Calu3 (cell line): ENCODE results near the gene OR52A5. TPM values are rescaled to one million over a fixed set of nuclear protein-coding genes. Genes with fewer than 3 reads are reported as not detected.

ENCODE experiments used
- BruUV-seq: library from RNA; stranded (reverse); fragments of 400-500 nt; replicated peaks from 2 replicates; lab custom pipeline; 2021; lab: Mats Ljungman, UMichigan
- CTCF ChIA-PET: fragments of 300-600 bp; sonication (Branson Sonifier 250); formaldehyde crosslinking; loops from one replicate; lab custom pipeline; 2022; ENCODE audit warnings: antibody characterized with exemption; lab: Charles Lee
- DNase-seq: peaks from one replicate; pipeline ENCODE4 v3.0.0; 2022
- H3K27ac Mint-ChIP-seq: one replicate; pipeline ENCODE4 v1.8.0; 2022; ENCODE audit warnings: mixed read lengths; ENCODE audit not compliant: unreplicated experiment
- H3K27me3 Mint-ChIP-seq: one replicate; pipeline ENCODE4 v1.8.0; 2022; ENCODE audit warnings: mixed read lengths; ENCODE audit not compliant: unreplicated experiment
- H3K36me3 Mint-ChIP-seq: one replicate; pipeline ENCODE4 v1.8.0; 2022; ENCODE audit warnings: mild to moderate bottlenecking, moderate library complexity, mixed read lengths; ENCODE audit not compliant: insufficient read depth, unreplicated experiment
- H3K4me1 Mint-ChIP-seq: one replicate; pipeline ENCODE4 v1.8.0; 2022; ENCODE audit warnings: mild to moderate bottlenecking, low read depth, mixed read lengths; ENCODE audit not compliant: unreplicated experiment
- H3K4me3 Mint-ChIP-seq: one replicate; pipeline ENCODE4 v1.8.0; 2022; ENCODE audit warnings: mild to moderate bottlenecking, low read depth, moderate library complexity, mixed read lengths; ENCODE audit not compliant: unreplicated experiment
- H3K9me3 Mint-ChIP-seq: one replicate; pipeline ENCODE4 v1.8.0; 2022; ENCODE audit warnings: low read depth, mixed read lengths; ENCODE audit not compliant: unreplicated experiment
- intact Hi-C: fragments of 100-400 bp; cut with micrococcal nuclease; formaldehyde crosslinking; loops from one replicate; pipeline ENCODE4 v1.10.0; 2022; ENCODE audit not compliant: unreplicated experiment
- total RNA-seq: library from RNA; stranded (reverse); gene quantifications from 2 replicates; pipeline ENCODE4 v1.2.3, GENCODE V29; 2022
- TF ChIP-seq, protein P1 (sequence below): fragments of 200-600 bp; IDR thresholded peaks from one replicate; pipeline ENCODE4 v1.8.0; 2022; ENCODE audit warnings: antibody characterized with exemption; ENCODE audit not compliant: unreplicated experiment

Gene OR52A5
- total RNA-seq, 1 experiment from 2014 or later: not detected

DNA sequence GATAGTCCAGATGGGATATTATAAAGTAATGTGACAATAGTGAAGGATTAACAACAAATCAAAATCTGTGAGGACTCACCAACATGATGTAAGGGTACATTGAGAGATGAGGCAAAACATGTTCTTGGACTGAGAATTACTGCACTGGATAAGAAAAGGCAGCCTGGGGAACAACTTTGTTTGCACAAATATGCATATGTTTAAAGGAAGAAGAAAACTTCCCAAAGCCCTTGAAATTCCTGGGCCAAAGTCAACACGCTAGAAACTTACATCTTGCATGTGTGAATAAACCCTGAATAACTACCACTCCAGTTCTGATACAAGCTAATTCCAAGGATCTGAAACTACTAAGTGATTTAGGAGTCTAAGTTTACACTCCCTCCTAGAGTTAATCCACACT is 1.1 kb downstream of the OR52A5 start:
- no peaks in the 10 kb centered on the region for H3K27me3 Mint-ChIP-seq
- H3K9me3 Mint-ChIP-seq: no peaks in the 10 kb centered on the region
- TF ChIP-seq, protein P1, sequence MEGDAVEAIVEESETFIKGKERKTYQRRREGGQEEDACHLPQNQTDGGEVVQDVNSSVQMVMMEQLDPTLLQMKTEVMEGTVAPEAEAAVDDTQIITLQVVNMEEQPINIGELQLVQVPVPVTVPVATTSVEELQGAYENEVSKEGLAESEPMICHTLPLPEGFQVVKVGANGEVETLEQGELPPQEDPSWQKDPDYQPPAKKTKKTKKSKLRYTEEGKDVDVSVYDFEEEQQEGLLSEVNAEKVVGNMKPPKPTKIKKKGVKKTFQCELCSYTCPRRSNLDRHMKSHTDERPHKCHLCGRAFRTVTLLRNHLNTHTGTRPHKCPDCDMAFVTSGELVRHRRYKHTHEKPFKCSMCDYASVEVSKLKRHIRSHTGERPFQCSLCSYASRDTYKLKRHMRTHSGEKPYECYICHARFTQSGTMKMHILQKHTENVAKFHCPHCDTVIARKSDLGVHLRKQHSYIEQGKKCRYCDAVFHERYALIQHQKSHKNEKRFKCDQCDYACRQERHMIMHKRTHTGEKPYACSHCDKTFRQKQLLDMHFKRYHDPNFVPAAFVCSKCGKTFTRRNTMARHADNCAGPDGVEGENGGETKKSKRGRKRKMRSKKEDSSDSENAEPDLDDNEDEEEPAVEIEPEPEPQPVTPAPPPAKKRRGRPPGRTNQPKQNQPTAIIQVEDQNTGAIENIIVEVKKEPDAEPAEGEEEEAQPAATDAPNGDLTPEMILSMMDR: no peak
- H3K36me3 Mint-ChIP-seq: no peaks in the 10 kb centered on the region
- CTCF ChIA-PET: no interaction called here
- H3K27ac Mint-ChIP-seq: no peak overlapping the region
- no TSS peak for BruUV-seq
- no peaks in the 10 kb centered on the region for H3K4me1 Mint-ChIP-seq
- intact Hi-C loops: no loop called here
- H3K4me3 Mint-ChIP-seq: no peak overlapping the region
- DNase-seq: no peak

DNA sequence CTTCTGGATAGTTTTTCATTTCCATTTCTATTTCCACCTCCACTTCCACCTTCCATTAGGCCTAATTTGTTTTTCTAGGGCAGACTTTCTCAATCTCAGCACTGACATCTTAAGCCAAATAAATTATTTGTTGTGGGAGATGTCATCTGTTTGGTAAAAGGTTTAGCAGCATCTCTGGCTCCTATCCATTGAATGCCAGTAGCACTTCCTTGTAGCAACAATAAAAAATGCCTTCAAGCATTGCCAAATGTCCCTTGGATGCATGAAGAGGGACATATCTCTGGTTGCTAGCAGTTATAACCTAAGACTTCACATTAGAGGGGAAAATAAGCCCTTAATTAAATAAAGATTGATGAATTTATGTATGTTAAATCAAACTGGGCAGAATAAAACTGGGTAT is 1.9 kb downstream of the OR52A5 start:
- intact Hi-C loops: no loop called here
- TF ChIP-seq, protein P1: no peak
- CTCF ChIA-PET: no interaction called here

DNA sequence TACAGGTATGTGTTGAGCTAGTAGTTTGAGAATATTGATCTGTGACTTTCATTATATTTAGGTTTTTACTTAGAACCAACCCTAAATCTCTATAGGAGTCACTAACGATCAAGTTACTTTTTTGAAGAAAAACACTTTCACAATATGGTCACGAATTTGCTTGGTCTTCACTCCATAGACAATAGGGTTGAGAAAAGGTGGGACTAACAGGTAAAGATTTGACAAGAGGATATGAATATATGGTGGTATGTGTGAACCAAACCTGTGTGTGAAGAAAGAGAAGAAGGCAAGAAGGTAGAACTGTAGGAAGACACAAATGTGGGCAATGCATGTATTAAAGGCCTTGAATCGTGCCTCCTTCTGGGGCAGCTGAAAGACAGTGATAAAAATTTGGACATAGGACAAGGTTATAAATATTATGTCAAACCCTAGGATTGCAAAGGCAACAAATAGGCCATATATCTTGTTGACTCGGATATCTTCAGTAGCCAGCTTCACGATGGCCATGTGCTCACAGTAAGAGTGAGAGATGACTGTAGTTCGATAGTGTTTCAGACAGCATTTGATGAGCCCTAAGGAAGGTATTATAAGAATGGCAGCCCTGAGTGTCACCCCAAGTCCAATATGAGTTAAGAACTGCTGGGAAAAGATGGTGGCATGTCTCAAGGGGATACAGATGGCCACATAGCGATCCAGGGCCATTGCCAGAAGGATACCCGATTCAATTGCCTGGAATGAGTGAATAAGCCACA is 6.4 kb downstream of the OR52A5 start:
- Mint-ChIP-seq H3K27me3 (no peaks in the 10 kb centered on the region), H3K4me3 (no peak overlapping the region), H3K27ac (no peak overlapping the region), H3K4me1 (no peaks in the 10 kb centered on the region), H3K36me3 (no peaks in the 10 kb centered on the region), H3K9me3 (no peaks in the 10 kb centered on the region)
- no TSS peak for BruUV-seq
- no peak for DNase-seq
- TF ChIP-seq, protein P1: no peak
- CTCF ChIA-PET: no interaction called here
- intact Hi-C loops: no loop called here

More for the DNA sequence above, 1.9 kb downstream of the OR52A5 start:
- DNase-seq: no peak
- H3K27ac Mint-ChIP-seq: no peak overlapping the region
- no peak overlapping the region for H3K4me3 Mint-ChIP-seq
- no peaks in the 10 kb centered on the region for H3K36me3 Mint-ChIP-seq
- BruUV-seq: no TSS peak
- no peaks in the 10 kb centered on the region for H3K9me3 Mint-ChIP-seq
- no peaks in the 10 kb centered on the region for H3K27me3 Mint-ChIP-seq
- H3K4me1 Mint-ChIP-seq: no peaks in the 10 kb centered on the region

DNA sequence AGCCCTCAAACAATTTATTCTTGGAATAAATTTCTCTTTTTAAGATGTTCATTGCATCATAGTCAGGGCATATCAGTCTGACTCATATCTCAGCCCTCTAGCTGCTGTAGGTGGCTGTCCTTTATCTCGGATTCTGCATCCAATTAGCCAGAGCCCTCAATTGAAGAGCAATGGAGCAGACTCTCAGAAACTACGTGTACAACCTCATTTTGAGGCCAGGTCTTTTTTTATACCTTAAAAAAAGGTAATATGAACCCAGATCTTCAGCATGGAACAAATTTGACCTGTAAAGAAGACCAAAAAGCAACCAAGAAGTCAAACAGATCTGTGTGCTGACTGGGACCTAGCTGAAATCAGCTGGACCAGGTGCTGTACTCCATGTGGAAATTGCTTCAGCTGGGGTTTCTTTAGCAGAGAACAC is 8.7 kb downstream of the OR52A5 start:
- TF ChIP-seq, protein P1: no peak
- Mint-ChIP-seq H3K4me1 (no peaks in the 10 kb centered on the region), H3K36me3 (no peaks in the 10 kb centered on the region), H3K27me3 (peaks cover 9% of the 10 kb centered on the region), H3K9me3 (no peaks in the 10 kb centered on the region), H3K4me3 (no peak overlapping the region), H3K27ac (no peak overlapping the region)
- no peak for DNase-seq
- intact Hi-C loops: no loop called here
- CTCF ChIA-PET: no interaction called here
- no TSS peak for BruUV-seq
